ENCODE measurements around the gene DLG2.

DNA sequence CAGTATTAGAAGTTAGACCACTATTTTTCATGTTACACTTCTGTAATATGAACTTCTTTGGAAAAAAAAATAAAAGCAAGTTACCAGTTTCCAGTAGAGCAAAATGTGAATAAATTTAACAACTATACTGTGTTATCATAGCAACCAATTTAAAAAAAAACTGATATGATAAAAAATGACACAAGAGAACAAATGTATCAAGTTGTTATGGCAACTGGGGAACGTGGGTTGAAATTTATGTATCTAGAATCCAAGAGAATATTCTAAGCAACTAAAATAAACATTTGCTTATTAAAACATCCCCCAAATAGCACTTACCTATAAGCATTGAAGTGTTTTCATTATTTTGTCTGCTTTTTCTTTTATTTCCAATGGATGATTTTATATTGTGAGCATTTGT is 442.4 kb downstream of the DLG2 start:
- TF ChIP-seq ZBTB7A (IDR thresholded peaks at IDR 0.05; ENCODE audit: low read depth) (no peak), TCF12 (IDR thresholded peaks at IDR 0.05; ENCODE audit: low read depth) (no peak), YY1 (IDR thresholded peaks at IDR 0.05; ENCODE audit: low read depth) (no peak), TAF1 (IDR thresholded peaks at IDR 0.05; ENCODE audit: low read depth) (no peak), RAD21 (IDR thresholded peaks at IDR 0.05; ENCODE audit: low read depth) (no peak), EP300 (IDR thresholded peaks at IDR 0.05; ENCODE audit: borderline replicate concordance) (no peak), EGR1 (IDR thresholded peaks at IDR 0.05) (no peak)
